Sciatic nerve (tissue), 2 donors: ENCODE results near the gene IGF2BP1. TPM values are rescaled to one million over a fixed set of nuclear protein-coding genes. Genes with fewer than 3 reads are reported as not detected.
A peak's percentile ranks its signal among the peaks of the same experiment; 100 is the strongest.
"Not testable (repeated sequence)": the region's sequence is repeated elsewhere in the genome, so short reads cannot be mapped to it uniquely, and the experiment has no call there.

Source experiments
- ATAC-seq: fragments of 200-7000 bp; cut with Tn5 transposase; one replicate; pipeline ENCODE4 v1.9.1; 2020; ENCODE audit warnings: mild to moderate bottlenecking, moderate library complexity
- DNase-seq: peaks from one replicate; pipeline ENCODE4 v3.0.0-alpha.2; 2020; ENCODE audit warnings: low spot score
- intact Hi-C: fragments of 100-400 bp; cut with DNase I; formaldehyde crosslinking; loops from one replicate; pipeline ENCODE4 v1.14.2; 2022
- total RNA-seq: library from RNA; stranded (reverse); fragmentation: NEBNext Ultra II Directional; extraction: Animal tissue kit (Norgen Biotek cat#: 25700); gene quantifications from one replicate; pipeline ENCODE4 v1.2.1, GENCODE V29; 2021
- donor health status: DM: no; HTN: no; CAD: no.
- donor health status: DM: no; HTN: no; CAD: no.

IGF2BP1 gene
- total RNA-seq, 1 donor from 2014 or later = not detected

GRCh38 chr17:49015179-49015923 lies 18.2 kb downstream of the IGF2BP1 start:
- intact Hi-C loops = loop anchor here (10.0 kb wide), 1 partner anchor 131 kb away; no protein-coding TSS in a partner anchor
- DNase-seq (no peak), ATAC-seq (no peak)

GRCh38 chr17:49015924-49016774 lies 19.0 kb downstream of the IGF2BP1 start:
- ATAC-seq (no peak), DNase-seq (no peak)
- intact Hi-C loops = loop anchor here (10.0 kb wide), 1 partner anchor 131 kb away; no protein-coding TSS in a partner anchor

- ATAC-seq (peak; percentile 17), DNase-seq (no peak)
- intact Hi-C loops = loop anchor here (10.0 kb wide), 1 partner anchor 132 kb away; no protein-coding TSS in a partner anchor
Observed at GRCh38 chr17:49016775-49017463, 19.7 kb downstream of the IGF2BP1 start.

GRCh38 chr17:49018116-49018612 lies 21.0 kb downstream of the IGF2BP1 start:
- DNase-seq (no peak), ATAC-seq (no peak)
- intact Hi-C loops = loop anchor here (10.0 kb wide), 1 partner anchor 133 kb away; no protein-coding TSS in a partner anchor

GRCh38 chr17:49018748-49019147 lies 21.6 kb downstream of the IGF2BP1 start:
- intact Hi-C loops = loop anchor here (10.0 kb wide), 1 partner anchor 134 kb away; no protein-coding TSS in a partner anchor
- no peak for ATAC-seq
- no peak for DNase-seq

- no peak for ATAC-seq
- DNase-seq = no peak
- intact Hi-C loops = no loop called here
Observed at GRCh38 chr17:49020609-49021008, 23.4 kb downstream of the IGF2BP1 start.

- ATAC-seq (no peak), DNase-seq (no peak)
- intact Hi-C loops = no loop called here
Observed at GRCh38 chr17:49021095-49021767, 24.0 kb downstream of the IGF2BP1 start.

GRCh38 chr17:49021768-49022103 lies 24.6 kb downstream of the IGF2BP1 start:
- ATAC-seq = no peak

GRCh38 chr17:49022391-49022941 lies 25.3 kb downstream of the IGF2BP1 start:
- ATAC-seq (no peak), DNase-seq (no peak)
- intact Hi-C loops = no loop called here

More at GRCh38 chr17:49021768-49022103, 24.6 kb downstream of the IGF2BP1 start:
- DNase-seq = no peak
- intact Hi-C loops = no loop called here

- intact Hi-C loops = no loop called here
- ATAC-seq = no peak
- no peak for DNase-seq
Observed at GRCh38 chr17:49024523-49024922, 27.3 kb downstream of the IGF2BP1 start.

- intact Hi-C loops, ATAC-seq, DNase-seq: not testable (repeated sequence)
Observed at GRCh38 chr17:49026447-49026846, 29.3 kb downstream of the IGF2BP1 start.

GRCh38 chr17:49028271-49028670 lies 31.1 kb downstream of the IGF2BP1 start:
- intact Hi-C loops = no loop called here
- no peak for ATAC-seq
- no peak for DNase-seq

- DNase-seq (no peak), ATAC-seq (no peak)
- intact Hi-C loops = no loop called here
Observed at GRCh38 chr17:49029801-49030200, 32.6 kb downstream of the IGF2BP1 start.

- ATAC-seq = peak; percentile 46
- intact Hi-C loops = no loop called here
Observed at GRCh38 chr17:49031965-49032928, 35.1 kb downstream of the IGF2BP1 start.

GRCh38 chr17:49035470-49036269 lies 38.5 kb downstream of the IGF2BP1 start:
- ATAC-seq (peak; percentile 81), DNase-seq (no peak)
- intact Hi-C loops = no loop called here

More at GRCh38 chr17:49031965-49032928, 35.1 kb downstream of the IGF2BP1 start:
- DNase-seq = no peak

- no peak for ATAC-seq
- DNase-seq = no peak
- intact Hi-C loops = no loop called here
Observed at GRCh38 chr17:49036270-49036626, 39.1 kb downstream of the IGF2BP1 start.
